Activated CD8-positive, alpha-beta T cell treated with anti-CD3 and anti-CD28 coated beads for 36 hours (primary cell): Measurements from ENCODE around the gene PPP6R1. TPM values are rescaled to one million over a fixed set of nuclear protein-coding genes. Genes with fewer than 3 reads are reported as not detected.
A peak's percentile ranks its signal among the peaks of the same experiment; 100 is the strongest.

ENCODE experiments used
- ATAC-seq: fragments of 200-7000 bp; cut with Tn5 transposase; one replicate; pipeline ENCODE4 v1.10.0; 2021; ENCODE audit warnings: mild to moderate bottlenecking, moderate library complexity
- CTCF ChIA-PET: fragments of 350-600 bp; sonication (Branson Sonifier 250); formaldehyde crosslinking; loops from one replicate; lab custom pipeline; 2021; ENCODE audit warnings: antibody characterized with exemption; lab: Charles Lee
- POLR2A ChIA-PET: fragments of 350-600 bp; sonication (Branson Sonifier 250); formaldehyde crosslinking; loops from one replicate; lab custom pipeline; 2021; ENCODE audit warnings: antibody characterized with exemption; lab: Charles Lee
- DNase-seq: peaks from one replicate; pipeline ENCODE4 v3.0.0-alpha.2; 2020
- H3K27ac Mint-ChIP-seq: one replicate; pipeline ENCODE4 v1.8.0; 2021; ENCODE audit warnings: mild to moderate bottlenecking, mixed read lengths
- H3K27me3 Mint-ChIP-seq: one replicate; pipeline ENCODE4 v1.8.0; 2021; ENCODE audit warnings: mixed read lengths
- H3K36me3 Mint-ChIP-seq: one replicate; pipeline ENCODE4 v1.8.0; 2021; ENCODE audit warnings: low read depth, mixed read lengths
- H3K4me1 Mint-ChIP-seq: one replicate; pipeline ENCODE4 v1.8.0; 2021; ENCODE audit warnings: low read depth, mixed read lengths
- H3K4me3 Mint-ChIP-seq: one replicate; pipeline ENCODE4 v1.8.0; 2021; ENCODE audit warnings: mild to moderate bottlenecking, moderate library complexity, mixed read lengths
- H3K9me3 Mint-ChIP-seq: one replicate; pipeline ENCODE4 v1.8.0; 2021; ENCODE audit warnings: mixed read lengths
- intact Hi-C: fragments of 100-400 bp; cut with micrococcal nuclease; formaldehyde crosslinking; loops from one replicate; pipeline ENCODE4 v1.10.0; 2022
- total RNA-seq, 2 experiments: library from RNA; stranded (reverse); gene quantifications; one replicate each; pipeline ENCODE4 v1.2.3, GENCODE V29; 2021
- TF ChIP-seq, protein P1 (sequence below): fragments of 200-600 bp; IDR thresholded peaks from one replicate; pipeline ENCODE4 v1.8.0; 2022; ENCODE audit warnings: antibody characterized with exemption, mild to moderate bottlenecking

Gene PPP6R1
- total RNA-seq, 2 experiments from 2014 or later: 197 to 207 TPM

DNA sequence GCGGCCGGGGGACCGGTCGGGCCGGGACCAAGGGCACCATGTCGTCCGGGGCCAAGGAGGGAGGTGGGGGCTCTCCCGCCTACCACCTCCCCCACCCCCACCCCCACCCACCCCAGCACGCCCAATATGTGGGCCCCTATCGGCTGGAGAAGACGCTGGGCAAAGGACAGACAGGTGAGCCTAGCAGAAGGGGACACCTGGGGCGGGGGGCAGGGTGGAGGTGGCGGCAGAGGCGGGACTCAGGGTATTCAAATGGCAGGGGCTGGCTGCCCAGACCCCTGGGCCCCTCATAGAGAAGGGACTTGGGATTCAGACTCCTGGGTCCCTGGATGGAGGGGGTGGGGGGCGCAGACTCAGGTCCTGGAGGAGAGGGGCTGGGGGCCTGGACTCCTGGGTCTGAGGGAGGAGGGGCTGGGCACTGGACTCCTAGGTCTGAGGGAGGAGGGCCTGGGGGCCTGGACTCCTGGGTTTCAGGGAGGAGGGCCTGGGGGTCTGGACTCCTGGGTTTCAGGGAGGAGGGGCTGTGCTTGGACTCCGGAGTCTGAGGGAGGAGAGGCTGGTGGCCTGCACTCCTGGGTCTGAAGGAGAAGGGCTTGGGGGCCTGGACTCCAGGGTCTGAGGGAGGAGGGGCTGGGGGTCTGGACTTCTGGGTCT is 25.7 kb upstream of the PPP6R1 start:
- POLR2A ChIA-PET: interaction anchor here (2.3 kb wide), 1 partner anchor 30 kb away, joined by 11 read pairs; no protein-coding TSS in a partner anchor
- Mint-ChIP-seq H3K27ac (no peak overlapping the region), H3K9me3 (no peaks in the 10 kb centered on the region), H3K27me3 (no peaks in the 10 kb centered on the region), H3K4me3 (peak overlapping the region; percentile 15), H3K4me1 (peaks cover 16% of the 10 kb centered on the region), H3K36me3 (no peaks in the 10 kb centered on the region)
- no peak for ATAC-seq
- intact Hi-C loops: no loop called here
- TF ChIP-seq, protein P1, sequence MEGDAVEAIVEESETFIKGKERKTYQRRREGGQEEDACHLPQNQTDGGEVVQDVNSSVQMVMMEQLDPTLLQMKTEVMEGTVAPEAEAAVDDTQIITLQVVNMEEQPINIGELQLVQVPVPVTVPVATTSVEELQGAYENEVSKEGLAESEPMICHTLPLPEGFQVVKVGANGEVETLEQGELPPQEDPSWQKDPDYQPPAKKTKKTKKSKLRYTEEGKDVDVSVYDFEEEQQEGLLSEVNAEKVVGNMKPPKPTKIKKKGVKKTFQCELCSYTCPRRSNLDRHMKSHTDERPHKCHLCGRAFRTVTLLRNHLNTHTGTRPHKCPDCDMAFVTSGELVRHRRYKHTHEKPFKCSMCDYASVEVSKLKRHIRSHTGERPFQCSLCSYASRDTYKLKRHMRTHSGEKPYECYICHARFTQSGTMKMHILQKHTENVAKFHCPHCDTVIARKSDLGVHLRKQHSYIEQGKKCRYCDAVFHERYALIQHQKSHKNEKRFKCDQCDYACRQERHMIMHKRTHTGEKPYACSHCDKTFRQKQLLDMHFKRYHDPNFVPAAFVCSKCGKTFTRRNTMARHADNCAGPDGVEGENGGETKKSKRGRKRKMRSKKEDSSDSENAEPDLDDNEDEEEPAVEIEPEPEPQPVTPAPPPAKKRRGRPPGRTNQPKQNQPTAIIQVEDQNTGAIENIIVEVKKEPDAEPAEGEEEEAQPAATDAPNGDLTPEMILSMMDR: no peak
- CTCF ChIA-PET: no interaction called here
- no peak for DNase-seq

DNA sequence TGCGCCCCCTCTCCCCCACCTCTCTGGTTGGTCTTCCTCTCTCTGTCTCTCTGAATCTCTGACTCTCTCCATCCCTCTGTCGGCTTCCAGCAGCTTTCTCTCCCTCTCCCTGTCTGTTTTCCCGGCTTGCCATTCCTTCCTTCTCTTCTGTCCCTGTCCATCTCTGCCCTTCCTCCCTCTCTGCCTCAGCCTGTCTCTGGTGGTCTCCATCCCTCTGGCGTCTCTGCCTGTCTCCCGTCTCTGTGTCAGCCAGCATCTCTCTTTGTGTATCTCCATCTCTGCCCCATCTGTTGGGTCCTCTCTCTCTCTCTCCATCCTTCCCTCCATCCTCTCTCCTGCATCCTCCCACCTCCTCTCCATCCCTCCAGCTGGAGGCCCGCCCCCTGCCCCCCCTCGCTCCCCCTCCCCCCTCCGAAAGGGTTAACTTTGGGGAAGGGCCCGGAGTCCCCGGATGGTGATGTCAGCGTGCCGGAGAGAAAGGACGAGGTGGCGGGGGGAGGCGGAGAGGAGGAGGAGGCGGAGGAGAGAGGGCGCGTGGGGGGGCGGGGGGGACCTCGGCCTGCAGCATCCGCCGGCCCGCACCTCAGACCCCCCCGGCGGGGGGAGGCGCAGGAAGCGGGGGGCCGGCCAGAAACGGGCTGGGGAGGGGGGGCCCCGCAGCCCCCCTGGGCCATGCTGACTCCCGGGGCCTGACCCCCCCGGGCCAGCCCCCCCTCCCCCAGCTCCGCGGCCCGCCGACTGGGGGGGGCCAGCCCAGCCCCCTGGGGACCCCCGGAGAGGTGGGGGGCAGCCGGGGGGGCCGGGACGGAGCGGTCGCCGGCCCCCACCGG is 24.9 kb upstream of the PPP6R1 start, which contains the start of gene BRSK1:
TSS of gene BRSK1 (plus strand) at position 450 of the 830 bp plus-strand sequence. CDS start 446 bp downstream, outside the sequence.
- ChIA-PET POLR2A (interaction anchor here (1.0 to 2.3 kb wide), 3 partner anchors 27 to 55 kb away, joined by 4 to 11 read pairs (median 5); partner anchors contain the start of gene KMT5C), CTCF (interaction anchor here (0.8 kb wide), 2 partner anchors 18 to 135 kb away, joined by 3 to 4 read pairs; no protein-coding TSS in a partner anchor)
- TF ChIP-seq, protein P1: no peak
- peak; percentile 64 for DNase-seq
- H3K27ac Mint-ChIP-seq: peak within 1 kb of the TSS; percentile 71
- H3K27me3 Mint-ChIP-seq: no peaks in the 10 kb centered on the region
- H3K9me3 Mint-ChIP-seq: no peaks in the 10 kb centered on the region
- H3K36me3 Mint-ChIP-seq: peaks cover 2% of the 10 kb centered on the region
- intact Hi-C loops: no loop called here
- peak within 1 kb of the TSS; percentile 31 for H3K4me3 Mint-ChIP-seq
- no peak for ATAC-seq
- peaks cover 19% of the 10 kb centered on the region for H3K4me1 Mint-ChIP-seq

DNA sequence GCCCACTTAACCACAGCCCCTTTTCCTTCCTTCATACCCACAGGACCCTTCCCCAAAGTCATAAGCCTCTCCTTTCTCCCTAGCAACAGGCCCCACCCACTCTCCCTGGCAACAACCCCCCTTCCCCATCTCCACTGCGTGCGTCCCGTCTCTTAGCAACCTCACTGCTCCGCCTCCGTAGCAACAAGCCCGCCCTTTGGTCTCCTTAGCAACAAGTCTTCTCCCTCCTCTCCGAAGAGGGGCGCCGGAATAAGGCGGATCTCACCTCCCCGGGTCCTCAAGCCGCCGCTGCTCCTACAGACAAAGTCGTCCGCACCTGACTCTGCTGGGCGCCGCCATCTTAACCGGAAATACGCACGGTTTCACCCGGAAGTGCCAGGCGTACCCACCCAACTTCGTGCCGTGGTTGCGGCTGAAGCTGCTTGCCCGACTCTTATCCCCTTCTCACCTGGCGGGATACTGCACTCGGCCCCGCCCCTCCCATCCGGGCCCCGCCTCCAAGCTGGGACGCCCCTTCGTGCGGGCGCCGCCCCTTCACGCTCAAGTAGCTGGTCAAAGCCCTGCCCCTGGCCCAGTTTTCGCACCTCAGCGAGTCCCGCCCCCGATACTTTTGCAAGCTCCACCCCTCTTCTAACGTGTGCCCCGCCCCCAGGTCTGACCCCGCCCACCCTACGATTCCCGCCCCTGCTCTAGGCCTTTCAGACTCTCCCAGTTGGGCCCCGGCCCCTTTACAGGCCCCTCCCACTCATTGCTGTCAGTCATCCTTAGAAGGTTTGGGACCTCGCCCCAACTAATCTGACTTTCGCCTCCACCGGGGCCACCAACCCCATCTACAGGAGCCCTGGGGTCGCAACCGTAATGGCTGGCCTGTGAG is 21.2 kb upstream of the PPP6R1 start, which contains the start of gene HSPBP1:
TSS of gene HSPBP1 (minus strand) at position 341 of the 874 bp plus-strand sequence. CDS start 502 bp downstream, outside the sequence.
- DNase-seq (peak; percentile 98), ATAC-seq (peak; percentile 95)
- TF ChIP-seq, protein P1: no peak
- CTCF ChIA-PET: interaction anchor here (0.9 to 2.0 kb wide), 5 partner anchors 12 to 139 kb away, joined by 3 to 12 read pairs (median 4); partner anchors contain the start of gene KMT5C
- H3K9me3 Mint-ChIP-seq: no peaks in the 10 kb centered on the region
- peak within 1 kb of the TSS; percentile 92 for H3K4me3 Mint-ChIP-seq
- peaks cover 29% of the 10 kb centered on the region for H3K4me1 Mint-ChIP-seq
- intact Hi-C loops: no loop called here
- no peaks in the 10 kb centered on the region for H3K27me3 Mint-ChIP-seq
- peaks cover 4% of the 10 kb centered on the region for H3K36me3 Mint-ChIP-seq
- POLR2A ChIA-PET: interaction anchor here (0.6 to 6.5 kb wide), 11 partner anchors 9 to 230 kb away, joined by 3 to 54 read pairs (median 4); partner anchors contain the start of genes PPP6R1 and UBE2S
- peak within 1 kb of the TSS; percentile 97 for H3K27ac Mint-ChIP-seq

DNA sequence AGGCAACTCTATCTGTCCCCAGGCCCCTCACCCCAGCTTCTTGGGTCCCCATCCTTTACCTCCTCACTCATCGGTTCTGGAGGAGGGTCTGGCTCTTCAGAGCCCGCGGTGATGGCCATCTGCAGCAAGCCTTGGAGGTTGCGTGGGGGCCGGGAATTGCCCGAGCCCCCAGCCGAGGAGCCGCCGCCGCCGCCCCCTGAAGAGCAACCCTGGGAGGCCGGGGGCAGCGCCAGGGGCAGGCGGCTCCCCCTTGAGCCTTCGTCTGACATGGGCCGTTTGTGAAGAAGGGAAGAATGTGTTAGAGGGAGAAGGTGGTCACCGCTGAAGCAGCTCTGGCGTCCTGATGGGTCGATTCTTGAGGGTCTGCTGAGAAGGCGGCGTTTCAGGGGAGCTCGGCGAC is 20.5 kb upstream of the PPP6R1 start:
- POLR2A ChIA-PET: interaction anchor here (1.0 to 6.5 kb wide), 5 partner anchors 8 to 128 kb away, joined by 3 to 54 read pairs (median 5); partner anchors contain the start of genes PPP6R1 and UBE2S
- CTCF ChIA-PET: interaction anchor here (1.5 to 2.0 kb wide), 2 partner anchors 22 to 138 kb away, joined by 4 to 9 read pairs; no protein-coding TSS in a partner anchor
- no peaks in the 10 kb centered on the region for H3K9me3 Mint-ChIP-seq
- H3K27me3 Mint-ChIP-seq: no peaks in the 10 kb centered on the region
- intact Hi-C loops: no loop called here
- TF ChIP-seq, protein P1: no peak
- no peak for ATAC-seq
- peak overlapping the region; percentile 97 for H3K27ac Mint-ChIP-seq
- no peak for DNase-seq
- peak overlapping the region; percentile 92 for H3K4me3 Mint-ChIP-seq
- peaks cover 6% of the 10 kb centered on the region for H3K36me3 Mint-ChIP-seq
- H3K4me1 Mint-ChIP-seq: peaks cover 29% of the 10 kb centered on the region
